Endothelial cell of umbilical vein (primary cell): ENCODE measurements around the gene PEMT. TPM values are rescaled to one million over a fixed set of nuclear protein-coding genes. Genes with fewer than 3 reads are reported as not detected.

Source experiments
- BruUV-seq: library from RNA; stranded (reverse); fragments of 400-500 nt; replicated peaks from 2 replicates; lab custom pipeline; 2021; lab: Mats Ljungman, UMichigan
- CTCF ChIA-PET: fragments of 300-600, 350-600 bp; sonication (Branson Sonifier 250); formaldehyde crosslinking; loops from one replicate; lab custom pipeline; 2021; ENCODE audit warnings: antibody characterized with exemption, inconsistent platforms; lab: Charles Lee
- POLR2A ChIA-PET: fragments of 300-600, 350-600 bp; sonication (Branson Sonifier 250); formaldehyde crosslinking; loops from one replicate; lab custom pipeline; 2021; ENCODE audit warnings: antibody characterized with exemption, inconsistent platforms; lab: Charles Lee
- DNase-seq: peaks from one replicate; pipeline ENCODE4 v3.0.0-alpha.2; 2011; ENCODE audit warnings: low read depth, low spot score
- FAIRE-seq: peaks from 2 replicates; lab custom pipeline; 2011; peaks lifted over from hg19 to GRCh38; lab: Jason Lieb, UNC
- H2AFZ ChIP-seq: 2 replicates; pipeline ENCODE4 v1.6.0; 2012; ENCODE audit warnings: low read depth, low read length, control low read depth, inconsistent platforms
- H3K27ac ChIP-seq: 2 replicates; pipeline ENCODE4 v1.5.1; 2011; ENCODE audit warnings: low read depth, mild to moderate bottlenecking, control low read depth, low read length, moderate library complexity; ENCODE audit not compliant: insufficient read depth
- H3K27me3 ChIP-seq, 2 experiments: 2 replicates each; pipeline versions ENCODE4 v1.6.0 to v1.6.1; 2011; ENCODE audit warnings: low read length in 2 of 2, mixed read lengths in 1 of 2; ENCODE audit not compliant: control insufficient read depth in 2 of 2, insufficient read depth in 2 of 2
- H3K36me3 ChIP-seq, 2 experiments: 2 replicates in 1 of 2; 3 replicates in 1 of 2; pipeline ENCODE4 v1.5.1; 2011; ENCODE audit warnings: low read length in 2 of 2, mild to moderate bottlenecking in 1 of 2, moderate library complexity in 1 of 2; ENCODE audit not compliant: control insufficient read depth in 2 of 2, insufficient read depth in 2 of 2; ENCODE audit errors: extremely low read depth in 1 of 2
- H3K4me1 ChIP-seq: 3 replicates; pipeline ENCODE4 v1.5.1; 2011; ENCODE audit warnings: mild to moderate bottlenecking, low read length; ENCODE audit not compliant: control insufficient read depth, insufficient read depth; ENCODE audit errors: extremely low read depth
- H3K4me2 ChIP-seq: 2 replicates; pipeline ENCODE4 v1.6.1; 2011; ENCODE audit warnings: low read length, control low read depth, mixed read lengths; ENCODE audit not compliant: insufficient read depth
- H3K4me3 ChIP-seq, 3 experiments: fragments of 200-600 bp in 1 of 3; sonication (generic), shearing (Covaris generic) in 1 of 3; replicated peaks in 1 of 3; 2 replicates each; pipeline ENCODE4 v1.5.1; 2011 to 2016; ENCODE audit warnings: control low read depth in 3 of 3, low read length in 3 of 3, mild to moderate bottlenecking in 2 of 3, inconsistent platforms in 1 of 3, low read depth in 1 of 3, moderate library complexity in 1 of 3; ENCODE audit not compliant: insufficient read depth in 1 of 3
- H3K79me2 ChIP-seq: 2 replicates; pipeline ENCODE4 v1.6.0; 2012; ENCODE audit warnings: low read length, inconsistent platforms; ENCODE audit not compliant: control insufficient read depth, insufficient read depth
- H3K9ac ChIP-seq: replicated peaks from 2 replicates; pipeline ENCODE3; 2011; ENCODE audit warnings: low read length, control low read depth; ENCODE audit not compliant: insufficient read depth; ENCODE audit errors: extremely low read depth
- H3K9me1 ChIP-seq: replicated peaks from 3 replicates; pipeline ENCODE4 v1.6.0; 2011; ENCODE audit warnings: mild to moderate bottlenecking, low read length; ENCODE audit not compliant: control insufficient read depth, insufficient read depth; ENCODE audit errors: extremely low read depth
- H3K9me3 ChIP-seq: replicated peaks from 2 replicates; pipeline ENCODE4 v1.5.1; 2012; ENCODE audit warnings: low read length, inconsistent platforms; ENCODE audit not compliant: control insufficient read depth, insufficient read depth
- H4K20me1 ChIP-seq: replicated peaks from 2 replicates; pipeline ENCODE3; 2011; ENCODE audit warnings: mild to moderate bottlenecking, low read length; ENCODE audit not compliant: control insufficient read depth, insufficient read depth; ENCODE audit errors: extremely low read depth
- CTCF ChIP-seq, 2 donors: IDR thresholded peaks; 1 replicate in 1 of 2; 2 replicates in 1 of 2; pipeline ENCODE4 v1.5.1; 2011; ENCODE audit warnings: low read length in 2 of 2, mild to moderate bottlenecking in 2 of 2, moderate library complexity in 2 of 2, control low read depth in 1 of 2, inconsistent platforms in 1 of 2, low read depth in 1 of 2; ENCODE audit not compliant: insufficient read depth in 1 of 2; ENCODE audit errors: extremely low read depth in 1 of 2
- EZH2 ChIP-seq: IDR thresholded peaks from 2 replicates; pipeline ENCODE4 v1.6.1; 2012; ENCODE audit warnings: borderline replicate concordance, low read depth, mild to moderate bottlenecking, moderate library complexity, low read length, inconsistent platforms; ENCODE audit not compliant: severe bottlenecking
- FOS ChIP-seq: IDR thresholded peaks from 2 replicates; pipeline ENCODE4 v1.6.1; 2011; ENCODE audit warnings: mild to moderate bottlenecking, low read length, moderate library complexity, borderline replicate concordance; ENCODE audit not compliant: insufficient read depth
- GATA2 ChIP-seq: IDR thresholded peaks from 2 replicates; pipeline ENCODE4 v1.7.0; 2011; ENCODE audit warnings: low read depth, mild to moderate bottlenecking, moderate library complexity, mixed read lengths, low read length; ENCODE audit not compliant: insufficient read length, insufficient read depth
- JUN ChIP-seq: IDR thresholded peaks from 2 replicates; pipeline ENCODE4 v1.6.1; 2011; ENCODE audit warnings: borderline replicate concordance, low read depth; ENCODE audit not compliant: insufficient read length, insufficient read depth
- MAX ChIP-seq: IDR thresholded peaks from 2 replicates; pipeline ENCODE4 v1.6.1; 2011; ENCODE audit not compliant: insufficient read depth, insufficient read length
- MYC ChIP-seq: IDR thresholded peaks from one replicate; pipeline ENCODE4 v1.6.1; 2011; ENCODE audit warnings: mild to moderate bottlenecking, low read depth, low read length
- POLR2A ChIP-seq: IDR thresholded peaks from 2 replicates; pipeline ENCODE4 v1.6.1; 2012; ENCODE audit warnings: low read depth, mild to moderate bottlenecking, control low read depth, low read length
- POLR2AphosphoS5 ChIP-seq: IDR thresholded peaks from 2 replicates; pipeline ENCODE4 v1.6.1; 2012; ENCODE audit warnings: low read depth, mild to moderate bottlenecking, control low read depth, low read length, moderate library complexity; ENCODE audit not compliant: insufficient read depth
- dilution Hi-C: fragments of 300-500 bp; cut with MboI; formaldehyde crosslinking; loops from one replicate; pipeline ENCODE4 v1.15.0; 2019; ENCODE audit warnings: low sequenced_read_pairs; ENCODE audit not compliant: extremely low pct_ligation_motif_present
- intact Hi-C: fragments of 100-400 bp; cut with micrococcal nuclease; formaldehyde crosslinking; loops from one replicate; pipeline ENCODE4 v1.10.0; 2022
- polyA plus RNA-seq, 4 experiments: library from polyadenylated mRNA; depleted of rRNA in 3 of 4; stranded (reverse) in 3 of 4; unstranded in 1 of 4; fragments of >200 nt; gene quantifications; 2 replicates each; pipeline versions ENCODE4 v1.2.1 to v1.2.3, GENCODE V29; 2011 to 2012; ENCODE audit warnings: missing spikeins in 1 of 4
- total RNA-seq: library from RNA; stranded (reverse); gene quantifications from 2 replicates; pipeline ENCODE4 v1.2.3, GENCODE V29; 2021

The PEMT gene
- total and polyA plus RNA-seq, 2 donors (not counting 3 experiments of a cell fraction or from before 2014, with no cell fraction given): 35.1 to 58.4 TPM

GRCh38 chr17:17576772-17577234 lies 14.7 kb downstream of the PEMT start:
- Histone ChIP-seq H3K9me3 (no peaks in the 10 kb centered on the region), H3K27ac (no peak overlapping the region), H2AFZ (no peak overlapping the region), H3K4me3 (no peak overlapping the region), H3K4me2 (no peak overlapping the region), H3K4me1 (no peaks in the 10 kb centered on the region), H3K9ac (no peak overlapping the region), H3K79me2 (no peaks in the 10 kb centered on the region), H3K36me3 (peaks cover 0 to 2% of the 10 kb centered on the region in 2 experiments), H3K27me3 (no peaks in the 10 kb centered on the region), H4K20me1 (no peaks in the 10 kb centered on the region), H3K9me1 (no peaks in the 10 kb centered on the region)
- dilution Hi-C loops (no loop called here), intact Hi-C loops (no loop called here)
- DNase-seq (no peak), FAIRE-seq (no peak)
- CTCF ChIA-PET: interaction anchor here (1.7 kb wide), 1 partner anchor 80 kb away, joined by 3 read pairs; no protein-coding TSS in a partner anchor
- POLR2A ChIA-PET: no interaction called here
- BruUV-seq: no TSS peak
- TF ChIP-seq EZH2: no peak
- TF ChIP-seq POLR2A: no peak
- TF ChIP-seq FOS: no peak

- H3K27me3 ChIP-seq: no peaks in the 10 kb centered on the region
- no peaks in the 10 kb centered on the region for H3K9me1 ChIP-seq
- no TSS peak for BruUV-seq
- H3K4me3 ChIP-seq: no peak overlapping the region
- H3K4me1 ChIP-seq: no peaks in the 10 kb centered on the region
- no peak for DNase-seq
- H3K9ac ChIP-seq: no peak overlapping the region
- ChIA-PET POLR2A (no interaction called here), CTCF (no interaction called here)
- no peak overlapping the region for H2AFZ ChIP-seq
- intact Hi-C loops (no loop called here), dilution Hi-C loops (no loop called here)
- H3K4me2 ChIP-seq: no peak overlapping the region
- H3K9me3 ChIP-seq: no peaks in the 10 kb centered on the region
- peaks cover 0 to 2% of the 10 kb centered on the region in 2 experiments for H3K36me3 ChIP-seq
- H4K20me1 ChIP-seq: no peaks in the 10 kb centered on the region
- no peak overlapping the region for H3K27ac ChIP-seq
- FAIRE-seq: no peak
- TF ChIP-seq CTCF (IDR thresholded peaks at IDR 0.05; ENCODE audit: extremely low read depth in 1 of 2, insufficient read depth in 1 of 2, low read depth in 1 of 2, low read length in 2 of 2): no peak
- TF ChIP-seq EZH2: no peak
- TF ChIP-seq JUN: no peak
- no peak for TF ChIP-seq MYC
- TF ChIP-seq POLR2AphosphoS5: no peak
- TF ChIP-seq POLR2A: no peak
- TF ChIP-seq MAX: no peak
- no peak for TF ChIP-seq FOS
- no peak for TF ChIP-seq GATA2
- no peaks in the 10 kb centered on the region for H3K79me2 ChIP-seq
Observed at GRCh38 chr17:17575360-17576251, 15.9 kb downstream of the PEMT start.
